HEK293 (cell line): Measurements from ENCODE around the gene CAB39.

ENCODE experiments used
- CTCF ChIA-PET: fragments of 350-600 bp; formaldehyde crosslinking; extraction: SDS; loops from one replicate; lab custom pipeline; 2021; ENCODE audit warnings: antibody characterized with exemption; lab: Yijun Ruan, JAX
- POLR2A ChIA-PET: fragments of 300-600 bp; formaldehyde crosslinking; extraction: SDS; loops from one replicate; lab custom pipeline; 2020; ENCODE audit warnings: antibody characterized with exemption, inconsistent platforms; lab: Yijun Ruan, JAX
- H3K27ac ChIP-seq: fragments of 200-500 bp; sonication (Bioruptor generic); 2 replicates; pipeline ENCODE4 v1.5.1; 2014; ENCODE audit warnings: low read depth, low read length, control low read depth, inconsistent platforms; ENCODE audit errors: extremely low read depth
- H3K36me3 ChIP-seq, 2 experiments: fragments of 200-500 bp in 1 of 2; sonication (Bioruptor generic) in 1 of 2; 1 replicate in 1 of 2; 2 replicates in 1 of 2; pipeline ENCODE4 v1.5.1; 2014 to 2017; ENCODE audit warnings: inconsistent platforms in 2 of 2, low read length in 2 of 2; ENCODE audit not compliant: control insufficient read depth in 2 of 2, insufficient read depth in 1 of 2
- H3K4me1 ChIP-seq: fragments of 200-500 bp; sonication (Bioruptor generic); 2 replicates; pipeline ENCODE4 v1.5.1; 2014; ENCODE audit warnings: mild to moderate bottlenecking, low read length, inconsistent platforms; ENCODE audit not compliant: control insufficient read depth, insufficient read depth
- H3K4me3 ChIP-seq: 2 replicates; pipeline ENCODE4 v1.5.1; 2011; ENCODE audit warnings: low read depth, mild to moderate bottlenecking, control low read depth, low read length, moderate library complexity
- H3K9me3 ChIP-seq: fragments of 200-500 bp; sonication (Bioruptor generic); 2 replicates; pipeline ENCODE4 v1.5.1; 2014; ENCODE audit warnings: low read depth, low read length, inconsistent platforms; ENCODE audit not compliant: control insufficient read depth, insufficient read depth
- HOXA7 ChIP-seq: sonication (generic); formaldehyde crosslinking; IDR thresholded peaks from 2 replicates; pipeline ENCODE4 v1.8.1; 2022; ENCODE audit warnings: missing genetic modification reagents, borderline replicate concordance
- OVOL3 ChIP-seq: fragments of 450-650 bp; formaldehyde crosslinking; IDR thresholded peaks from 2 replicates; pipeline ENCODE4 v1.5.1; 2016; ENCODE audit warnings: missing biosample characterization, missing genetic modification characterization
- SP2 ChIP-seq: fragments of 450-650 bp; formaldehyde crosslinking; IDR thresholded peaks from 2 replicates; pipeline ENCODE4 v1.5.1; 2016; ENCODE audit warnings: missing biosample characterization, missing genetic modification characterization
- ZBTB17 ChIP-seq: fragments of 450-650 bp; formaldehyde crosslinking; IDR thresholded peaks from 2 replicates; pipeline ENCODE4 v1.5.1; 2016; ENCODE audit warnings: missing biosample characterization, missing genetic modification characterization
- ZBTB48 ChIP-seq: fragments of 450-650 bp; formaldehyde crosslinking; IDR thresholded peaks from 2 replicates; pipeline ENCODE4 v1.5.1; 2016; ENCODE audit warnings: missing biosample characterization, missing genetic modification characterization
- ZFP37 ChIP-seq: fragments of 450-650 bp; formaldehyde crosslinking; IDR thresholded peaks from 2 replicates; pipeline ENCODE4 v1.5.1; 2016; ENCODE audit warnings: missing biosample characterization, missing genetic modification characterization
- ZNF133 ChIP-seq: fragments of 450-650 bp; formaldehyde crosslinking; IDR thresholded peaks from 2 replicates; pipeline ENCODE4 v1.5.1; 2016; ENCODE audit warnings: missing biosample characterization, missing genetic modification characterization
- ZNF155 ChIP-seq: fragments of 450-650 bp; formaldehyde crosslinking; IDR thresholded peaks from 2 replicates; pipeline ENCODE4 v1.5.1; 2016; ENCODE audit warnings: missing biosample characterization, missing genetic modification characterization
- ZNF302 ChIP-seq: fragments of 450-650 bp; formaldehyde crosslinking; IDR thresholded peaks from 2 replicates; pipeline ENCODE4 v1.5.1; 2016; ENCODE audit warnings: missing biosample characterization, missing genetic modification characterization, low read depth
- ZNF324 ChIP-seq: fragments of 450-650 bp; formaldehyde crosslinking; IDR thresholded peaks from 2 replicates; pipeline ENCODE4 v1.5.1; 2016; ENCODE audit warnings: missing biosample characterization, missing genetic modification characterization
- ZNF335 ChIP-seq: fragments of 450-650 bp; formaldehyde crosslinking; conservative IDR thresholded peaks from 2 replicates; pipeline ENCODE4 v1.5.1; 2016; ENCODE audit warnings: missing biosample characterization, missing genetic modification characterization
- ZNF416 ChIP-seq: fragments of 450-650 bp; formaldehyde crosslinking; IDR thresholded peaks from 2 replicates; pipeline ENCODE4 v1.5.1; 2016; ENCODE audit warnings: missing biosample characterization, missing genetic modification characterization
- ZNF433 ChIP-seq: fragments of 450-650 bp; formaldehyde crosslinking; IDR thresholded peaks from 2 replicates; pipeline ENCODE4 v1.5.1; 2016; ENCODE audit warnings: missing biosample characterization, missing genetic modification characterization, low read depth
- ZNF596 ChIP-seq: fragments of 450-650 bp; IDR thresholded peaks from 2 replicates; pipeline ENCODE4 v1.5.0; 2018; ENCODE audit warnings: missing biosample characterization, mild to moderate bottlenecking, missing genetic modification characterization, moderate library complexity
- ZNF600 ChIP-seq: fragments of 450-650 bp; formaldehyde crosslinking; IDR thresholded peaks from 2 replicates; pipeline ENCODE4 v1.5.1; 2016; ENCODE audit warnings: missing biosample characterization, missing genetic modification characterization
- ZNF658 ChIP-seq: fragments of 450-650 bp; formaldehyde crosslinking; IDR thresholded peaks from 2 replicates; pipeline ENCODE4; 2016; ENCODE audit warnings: missing biosample characterization, missing genetic modification characterization
- ZNF76 ChIP-seq: fragments of 450-650 bp; formaldehyde crosslinking; IDR thresholded peaks from 2 replicates; pipeline ENCODE4; 2016; ENCODE audit warnings: low read depth, missing biosample characterization, missing genetic modification characterization, borderline replicate concordance
- ZNF843 ChIP-seq: fragments of 450-650 bp; formaldehyde crosslinking; IDR thresholded peaks from 2 replicates; pipeline ENCODE4 v1.5.1; 2016; ENCODE audit warnings: missing biosample characterization, missing genetic modification characterization
- TF ChIP-seq, protein P1 (sequence below): fragments of 450-650 bp; formaldehyde crosslinking; IDR thresholded peaks from 2 replicates; pipeline ENCODE4 v1.5.1; 2016; ENCODE audit warnings: missing biosample characterization, missing genetic modification characterization, borderline replicate concordance
- TF ChIP-seq, protein P2 (sequence below): fragments of 450-650 bp; formaldehyde crosslinking; IDR thresholded peaks from 2 replicates; pipeline ENCODE4 v1.5.1; 2016; ENCODE audit warnings: missing biosample characterization, missing genetic modification characterization
- TF ChIP-seq, protein P3 (sequence below): fragments of 450-650 bp; formaldehyde crosslinking; IDR thresholded peaks from 2 replicates; pipeline ENCODE4 v1.5.1; 2016; ENCODE audit warnings: missing biosample characterization, missing genetic modification characterization
- TF ChIP-seq, protein P4 (sequence below): fragments of 450-650 bp; formaldehyde crosslinking; optimal IDR thresholded peaks from 2 replicates; pipeline ENCODE3; 2016; ENCODE audit warnings: missing biosample characterization, mild to moderate bottlenecking, missing genetic modification characterization

Gene CAB39

DNA sequence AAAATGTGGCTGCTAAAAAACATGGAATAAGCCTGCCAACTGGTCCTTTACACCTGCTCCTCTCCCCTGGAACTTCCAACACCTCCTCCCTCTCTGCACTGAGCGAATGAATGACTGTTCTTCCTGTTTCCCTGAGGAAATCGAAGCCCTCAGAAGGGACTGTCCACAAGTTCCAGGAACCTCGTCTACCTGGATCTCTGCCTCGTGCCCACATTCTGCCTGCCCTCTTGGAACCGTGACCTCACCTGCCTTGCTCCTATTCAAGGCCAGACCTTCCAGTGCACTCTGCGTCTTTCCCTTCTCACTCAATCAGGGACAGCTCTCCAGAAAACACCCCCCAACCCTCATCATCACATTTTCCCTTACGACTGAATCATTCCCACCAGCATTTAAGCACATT lies 4.4 kb upstream of the CAB39 start:
- no peaks in the 10 kb centered on the region for H3K36me3 ChIP-seq
- no peaks in the 10 kb centered on the region for H3K4me1 ChIP-seq
- no peaks in the 10 kb centered on the region for H3K9me3 ChIP-seq
- no peak overlapping the region for H3K27ac ChIP-seq
- CTCF ChIA-PET, result no interaction called here
- TF ChIP-seq HOXA7 (CRISPR knock-in tag) (no peak), ZNF416 (tag by site-specific recombination) (no peak), ZNF155 (no peak), ZBTB48 (0 out of 2 replicates have a peak, but pooled peaks have one; percentile 30), ZNF324 (tag by site-specific recombination) (no peak), OVOL3 (tag by site-specific recombination) (no peak), ZFP37 (no peak)
- TF ChIP-seq, protein P1, sequence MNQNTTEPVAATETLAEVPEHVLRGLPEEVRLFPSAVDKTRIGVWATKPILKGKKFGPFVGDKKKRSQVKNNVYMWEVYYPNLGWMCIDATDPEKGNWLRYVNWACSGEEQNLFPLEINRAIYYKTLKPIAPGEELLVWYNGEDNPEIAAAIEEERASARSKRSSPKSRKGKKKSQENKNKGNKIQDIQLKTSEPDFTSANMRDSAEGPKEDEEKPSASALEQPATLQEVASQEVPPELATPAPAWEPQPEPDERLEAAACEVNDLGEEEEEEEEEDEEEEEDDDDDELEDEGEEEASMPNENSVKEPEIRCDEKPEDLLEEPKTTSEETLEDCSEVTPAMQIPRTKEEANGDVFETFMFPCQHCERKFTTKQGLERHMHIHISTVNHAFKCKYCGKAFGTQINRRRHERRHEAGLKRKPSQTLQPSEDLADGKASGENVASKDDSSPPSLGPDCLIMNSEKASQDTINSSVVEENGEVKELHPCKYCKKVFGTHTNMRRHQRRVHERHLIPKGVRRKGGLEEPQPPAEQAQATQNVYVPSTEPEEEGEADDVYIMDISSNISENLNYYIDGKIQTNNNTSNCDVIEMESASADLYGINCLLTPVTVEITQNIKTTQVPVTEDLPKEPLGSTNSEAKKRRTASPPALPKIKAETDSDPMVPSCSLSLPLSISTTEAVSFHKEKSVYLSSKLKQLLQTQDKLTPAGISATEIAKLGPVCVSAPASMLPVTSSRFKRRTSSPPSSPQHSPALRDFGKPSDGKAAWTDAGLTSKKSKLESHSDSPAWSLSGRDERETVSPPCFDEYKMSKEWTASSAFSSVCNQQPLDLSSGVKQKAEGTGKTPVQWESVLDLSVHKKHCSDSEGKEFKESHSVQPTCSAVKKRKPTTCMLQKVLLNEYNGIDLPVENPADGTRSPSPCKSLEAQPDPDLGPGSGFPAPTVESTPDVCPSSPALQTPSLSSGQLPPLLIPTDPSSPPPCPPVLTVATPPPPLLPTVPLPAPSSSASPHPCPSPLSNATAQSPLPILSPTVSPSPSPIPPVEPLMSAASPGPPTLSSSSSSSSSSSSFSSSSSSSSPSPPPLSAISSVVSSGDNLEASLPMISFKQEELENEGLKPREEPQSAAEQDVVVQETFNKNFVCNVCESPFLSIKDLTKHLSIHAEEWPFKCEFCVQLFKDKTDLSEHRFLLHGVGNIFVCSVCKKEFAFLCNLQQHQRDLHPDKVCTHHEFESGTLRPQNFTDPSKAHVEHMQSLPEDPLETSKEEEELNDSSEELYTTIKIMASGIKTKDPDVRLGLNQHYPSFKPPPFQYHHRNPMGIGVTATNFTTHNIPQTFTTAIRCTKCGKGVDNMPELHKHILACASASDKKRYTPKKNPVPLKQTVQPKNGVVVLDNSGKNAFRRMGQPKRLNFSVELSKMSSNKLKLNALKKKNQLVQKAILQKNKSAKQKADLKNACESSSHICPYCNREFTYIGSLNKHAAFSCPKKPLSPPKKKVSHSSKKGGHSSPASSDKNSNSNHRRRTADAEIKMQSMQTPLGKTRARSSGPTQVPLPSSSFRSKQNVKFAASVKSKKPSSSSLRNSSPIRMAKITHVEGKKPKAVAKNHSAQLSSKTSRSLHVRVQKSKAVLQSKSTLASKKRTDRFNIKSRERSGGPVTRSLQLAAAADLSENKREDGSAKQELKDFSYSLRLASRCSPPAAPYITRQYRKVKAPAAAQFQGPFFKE (tag by site-specific recombination), result no peak
- TF ChIP-seq, protein P2, sequence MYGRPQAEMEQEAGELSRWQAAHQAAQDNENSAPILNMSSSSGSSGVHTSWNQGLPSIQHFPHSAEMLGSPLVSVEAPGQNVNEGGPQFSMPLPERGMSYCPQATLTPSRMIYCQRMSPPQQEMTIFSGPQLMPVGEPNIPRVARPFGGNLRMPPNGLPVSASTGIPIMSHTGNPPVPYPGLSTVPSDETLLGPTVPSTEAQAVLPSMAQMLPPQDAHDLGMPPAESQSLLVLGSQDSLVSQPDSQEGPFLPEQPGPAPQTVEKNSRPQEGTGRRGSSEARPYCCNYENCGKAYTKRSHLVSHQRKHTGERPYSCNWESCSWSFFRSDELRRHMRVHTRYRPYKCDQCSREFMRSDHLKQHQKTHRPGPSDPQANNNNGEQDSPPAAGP (tag by site-specific recombination), result no peak
- POLR2A ChIA-PET, result interaction anchor here (0.7 kb wide), 1 partner anchor 23 kb away, joined by 3 read pairs; no protein-coding TSS in a partner anchor
- H3K4me3 ChIP-seq, result no peak overlapping the region

DNA sequence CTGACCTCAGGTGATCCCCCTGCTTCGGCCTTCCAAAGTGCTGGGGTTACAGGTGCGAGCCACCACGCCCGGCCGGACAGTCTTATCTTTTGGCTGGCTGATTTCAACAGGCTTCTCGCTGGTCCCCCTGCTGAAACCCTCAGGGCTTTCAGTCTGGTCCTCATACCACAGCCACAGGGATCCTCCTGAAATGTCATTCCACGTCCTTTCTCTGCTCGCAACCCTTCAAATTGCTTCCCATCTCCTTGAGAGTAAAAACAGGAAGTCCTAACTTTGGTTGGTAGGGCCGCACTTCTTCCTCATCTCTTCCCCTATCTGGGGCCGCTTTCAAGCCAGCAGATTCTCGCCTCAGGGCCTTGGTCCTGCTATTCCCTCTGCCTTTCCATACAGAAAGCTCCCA lies 1.4 kb upstream of the CAB39 start:
- Histone ChIP-seq H3K36me3 (peaks cover 4 to 8% of the 10 kb centered on the region in 2 experiments; a peak in 2 of 3 replicates), H3K9me3 (no peaks in the 10 kb centered on the region), H3K4me3 (no peak overlapping the region), H3K27ac (no peak overlapping the region), H3K4me1 (no peaks in the 10 kb centered on the region)
- ChIA-PET CTCF (no interaction called here), POLR2A (no interaction called here)
- no peak for TF ChIP-seq ZNF302 (tag by site-specific recombination)

DNA sequence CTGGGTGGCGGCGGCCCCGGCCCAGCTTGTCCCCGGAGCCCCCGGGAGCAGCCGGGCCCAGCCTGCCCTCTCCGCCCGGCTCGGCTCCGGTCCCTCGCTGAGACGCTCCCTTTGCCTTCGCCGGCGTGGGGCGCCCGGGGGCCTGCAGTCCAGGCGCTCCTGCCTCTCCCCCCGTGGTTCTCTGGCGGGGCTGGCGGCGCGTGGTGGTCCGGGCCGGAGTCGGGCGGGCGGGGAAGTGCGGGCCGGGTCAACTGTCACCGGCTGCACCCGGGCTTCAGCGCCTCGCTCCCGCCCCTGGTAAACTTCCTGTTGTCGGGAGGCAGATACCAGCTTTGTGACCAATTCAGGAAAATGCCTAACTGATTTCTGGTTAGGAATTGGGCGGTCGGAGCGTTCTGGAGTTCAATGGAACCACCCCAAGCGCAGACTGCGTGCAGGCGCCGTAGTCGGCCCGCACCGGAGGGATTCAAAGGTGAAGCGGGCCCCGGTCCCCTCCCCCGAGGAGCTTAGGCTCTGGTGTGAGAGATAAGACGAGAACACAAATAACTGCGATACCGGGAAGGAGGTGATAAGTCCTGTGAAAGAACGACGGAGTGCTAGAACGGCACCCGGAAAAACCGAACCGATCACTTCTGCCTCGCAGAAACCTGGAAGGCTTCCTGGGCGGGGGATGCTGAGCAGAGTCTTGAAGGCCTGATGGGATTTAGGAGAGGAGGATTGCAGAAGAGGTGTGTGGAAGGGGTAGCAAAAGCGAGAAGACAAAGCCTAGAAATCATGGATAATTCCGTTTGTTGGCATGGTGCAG lies 891 bp downstream of the CAB39 start:
- Histone ChIP-seq H3K36me3 (peaks cover 4 to 8% of the 10 kb centered on the region in 2 experiments; a peak in 2 of 3 replicates), H3K9me3 (no peaks in the 10 kb centered on the region), H3K27ac (peak overlapping the region; percentile 84), H3K4me1 (peaks cover 3% of the 10 kb centered on the region; the same call in 1 of the 2 replicates), H3K4me3 (peak overlapping the region; percentile 87)
- POLR2A ChIA-PET, result interaction anchor here (0.7 to 1.9 kb wide), 8 partner anchors 14 to 96 kb away, joined by 3 to 8 read pairs (median 4); no protein-coding TSS in a partner anchor
- CTCF ChIA-PET, result interaction anchor here (0.7 to 2.3 kb wide), 18 partner anchors 9 to 933 kb away, joined by 3 to 14 read pairs (median 3); no protein-coding TSS in a partner anchor
- peak; percentile 55; the same call in 1 of the 2 replicates for TF ChIP-seq ZNF76 (tag by site-specific recombination)
- TF ChIP-seq ZNF433 (tag by site-specific recombination), result no peak
- TF ChIP-seq, protein P3, sequence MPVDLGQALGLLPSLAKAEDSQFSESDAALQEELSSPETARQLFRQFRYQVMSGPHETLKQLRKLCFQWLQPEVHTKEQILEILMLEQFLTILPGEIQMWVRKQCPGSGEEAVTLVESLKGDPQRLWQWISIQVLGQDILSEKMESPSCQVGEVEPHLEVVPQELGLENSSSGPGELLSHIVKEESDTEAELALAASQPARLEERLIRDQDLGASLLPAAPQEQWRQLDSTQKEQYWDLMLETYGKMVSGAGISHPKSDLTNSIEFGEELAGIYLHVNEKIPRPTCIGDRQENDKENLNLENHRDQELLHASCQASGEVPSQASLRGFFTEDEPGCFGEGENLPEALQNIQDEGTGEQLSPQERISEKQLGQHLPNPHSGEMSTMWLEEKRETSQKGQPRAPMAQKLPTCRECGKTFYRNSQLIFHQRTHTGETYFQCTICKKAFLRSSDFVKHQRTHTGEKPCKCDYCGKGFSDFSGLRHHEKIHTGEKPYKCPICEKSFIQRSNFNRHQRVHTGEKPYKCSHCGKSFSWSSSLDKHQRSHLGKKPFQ (tag by site-specific recombination), result no peak
- TF ChIP-seq ZBTB17 (tag by site-specific recombination), result peak; percentile 99
- TF ChIP-seq, protein P4, sequence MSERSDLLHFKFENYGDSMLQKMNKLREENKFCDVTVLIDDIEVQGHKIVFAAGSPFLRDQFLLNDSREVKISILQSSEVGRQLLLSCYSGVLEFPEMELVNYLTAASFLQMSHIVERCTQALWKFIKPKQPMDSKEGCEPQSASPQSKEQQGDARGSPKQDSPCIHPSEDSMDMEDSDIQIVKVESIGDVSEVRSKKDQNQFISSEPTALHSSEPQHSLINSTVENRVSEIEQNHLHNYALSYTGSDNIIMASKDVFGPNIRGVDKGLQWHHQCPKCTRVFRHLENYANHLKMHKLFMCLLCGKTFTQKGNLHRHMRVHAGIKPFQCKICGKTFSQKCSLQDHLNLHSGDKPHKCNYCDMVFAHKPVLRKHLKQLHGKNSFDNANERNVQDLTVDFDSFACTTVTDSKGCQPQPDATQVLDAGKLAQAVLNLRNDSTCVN (tag by site-specific recombination), result peak; percentile 22
- TF ChIP-seq ZNF335 (tag by site-specific recombination), result peak; percentile 88
- TF ChIP-seq ZNF658 (tag by site-specific recombination), result no peak
- TF ChIP-seq ZNF133 (tag by site-specific recombination), result no peak
- peak; percentile 76 for TF ChIP-seq ZNF600
- TF ChIP-seq SP2 (tag by site-specific recombination), result peak; percentile 73
- no peak for TF ChIP-seq ZNF843 (tag by site-specific recombination)
- TF ChIP-seq ZNF596 (tag by site-specific recombination), result no peak
